Measurements from ENCODE around the gene MARK4. TPM values are rescaled to one million over a fixed set of nuclear protein-coding genes. Genes with fewer than 3 reads are reported as not detected.
A peak's percentile ranks its signal among the peaks of the same experiment; 100 is the strongest.

MARK4 gene
- total RNA-seq, result 10 to 100 TPM; 12.6 to 14.9 TPM

DNA sequence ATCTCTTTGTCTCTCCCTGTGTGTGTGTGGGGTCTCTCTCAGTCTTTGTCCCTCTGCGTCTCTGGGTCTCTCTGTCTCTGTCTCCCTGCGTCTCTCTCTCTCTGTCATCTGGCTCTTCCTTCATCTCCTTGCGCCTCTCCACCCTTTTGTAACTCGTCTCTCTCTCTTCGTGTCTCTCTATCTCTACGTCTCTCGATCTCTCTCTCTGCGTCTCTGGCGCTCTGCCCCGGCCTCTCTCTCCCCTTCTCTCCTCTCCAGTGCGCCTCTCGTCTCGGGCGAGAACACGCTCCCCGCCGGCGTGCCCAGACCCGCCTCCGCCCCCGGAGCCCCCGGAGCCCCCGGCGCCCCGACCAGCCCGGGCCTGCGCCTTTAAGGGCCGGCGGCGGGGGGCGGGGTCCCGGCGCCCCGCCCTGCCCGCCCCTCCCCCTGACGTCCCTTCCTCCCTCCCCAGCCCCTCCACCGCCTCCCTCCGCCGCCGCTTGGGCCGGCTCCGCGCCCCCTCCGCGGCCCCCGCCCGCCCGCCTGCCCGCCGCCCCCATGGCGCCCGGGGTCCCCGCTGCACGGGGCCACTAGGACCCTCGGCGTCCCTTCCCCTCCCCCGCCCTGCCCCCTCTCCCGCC is at the start of gene MARK4:
MARK4 (plus strand) TSS at position 440 of the 620 bp plus-strand sequence. CDS start 318 bp downstream, outside the sequence.
- no peaks in the 10 kb centered on the region for H3K36me3 Mint-ChIP-seq
- H3K27me3 Mint-ChIP-seq, result peaks cover 4% of the 10 kb centered on the region
- peaks cover 23% of the 10 kb centered on the region for H3K4me1 Mint-ChIP-seq
- H3K9me3 Mint-ChIP-seq, result no peaks in the 10 kb centered on the region
- H3K4me3 Mint-ChIP-seq, result peak within 1 kb of the TSS; percentile 83
- DNase-seq, result peak; percentile 61
- peak within 1 kb of the TSS; percentile 25 for H3K27ac Mint-ChIP-seq

DNA sequence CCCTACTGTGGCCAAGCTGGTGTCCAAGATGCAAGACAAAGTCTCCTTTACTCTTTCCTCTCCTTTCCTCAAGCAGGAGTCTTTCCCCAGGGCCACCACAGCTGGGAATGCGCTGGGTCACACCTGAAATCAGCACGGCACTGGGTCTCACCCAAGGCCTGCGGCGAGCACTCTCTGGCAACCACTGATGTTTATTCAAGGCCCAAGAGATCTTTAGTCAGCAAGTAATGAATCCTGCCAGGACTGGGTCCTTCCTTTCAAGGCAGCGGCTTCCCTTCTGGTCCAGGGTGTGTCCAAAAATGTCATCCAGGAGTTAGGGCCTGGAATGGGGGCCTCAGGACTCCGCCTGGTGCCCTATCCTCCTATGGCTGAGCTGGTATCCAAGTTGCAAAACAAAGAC is 48.4 kb upstream of the MARK4 start:
- Mint-ChIP-seq H3K27me3 (no peaks in the 10 kb centered on the region), H3K9me3 (no peaks in the 10 kb centered on the region), H3K36me3 (no peaks in the 10 kb centered on the region), H3K4me3 (no peak overlapping the region), H3K4me1 (no peaks in the 10 kb centered on the region), H3K27ac (no peak overlapping the region)
- no peak for DNase-seq

DNA sequence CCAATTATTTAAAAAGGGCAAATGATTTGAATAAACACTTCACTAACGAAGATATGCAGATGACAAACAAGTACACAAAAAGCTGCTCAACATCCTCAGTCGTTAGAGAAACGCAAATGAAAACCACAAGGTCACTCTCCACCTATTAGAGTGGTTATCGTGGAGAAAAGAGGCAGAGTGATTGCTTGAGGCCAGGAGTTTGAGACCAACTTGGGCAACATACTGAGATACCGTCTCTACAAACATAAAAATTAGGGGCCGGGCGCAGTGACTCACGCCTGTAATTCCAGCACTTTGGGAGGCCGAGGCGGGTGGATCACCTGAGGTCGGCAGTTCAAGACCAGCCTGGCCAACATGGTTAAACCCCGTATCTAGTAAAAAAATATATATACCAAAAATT is 45.3 kb upstream of the MARK4 start:
- Mint-ChIP-seq H3K27ac (no peak overlapping the region), H3K4me1 (no peaks in the 10 kb centered on the region), H3K9me3 (no peaks in the 10 kb centered on the region), H3K4me3 (no peak overlapping the region), H3K36me3 (no peaks in the 10 kb centered on the region), H3K27me3 (peaks cover 2% of the 10 kb centered on the region)
- DNase-seq, result no peak

- Mint-ChIP-seq H3K36me3 (no peaks in the 10 kb centered on the region), H3K9me3 (no peaks in the 10 kb centered on the region), H3K4me1 (peaks cover 2% of the 10 kb centered on the region), H3K4me3 (no peak overlapping the region), H3K27ac (no peak overlapping the region), H3K27me3 (peaks cover 7% of the 10 kb centered on the region)
- DNase-seq, result no peak
These were observed 44.7 kb upstream of the MARK4 start for GRCh38 chr19:45206328-45206727.

- H3K4me3 Mint-ChIP-seq, result no peak overlapping the region
- DNase-seq, result no peak
These were observed 39.2 kb upstream of the MARK4 start for GRCh38 chr19:45211751-45212381.

DNA sequence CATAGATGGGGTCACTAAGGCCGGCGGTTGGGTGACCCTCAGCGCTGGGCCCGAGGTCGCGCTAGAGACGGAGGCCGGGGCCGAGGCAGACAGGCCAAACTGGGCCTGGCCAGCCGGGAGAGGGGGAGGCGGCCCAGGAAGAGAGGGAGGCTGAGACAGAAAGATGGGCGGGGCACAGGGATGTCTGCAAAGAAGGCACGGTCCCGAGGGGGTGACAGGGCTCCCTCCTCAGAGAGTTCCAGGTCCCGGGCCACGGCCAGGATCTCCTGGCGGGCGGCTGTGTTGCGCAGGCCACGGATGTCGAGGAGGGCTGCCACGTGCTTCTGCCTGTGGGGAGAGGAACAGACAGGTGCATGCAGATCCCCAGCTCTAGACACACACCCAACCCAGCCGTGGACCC is 38.0 kb upstream of the MARK4 start:
- no peak overlapping the region for H3K27ac Mint-ChIP-seq
- no peaks in the 10 kb centered on the region for H3K9me3 Mint-ChIP-seq
- DNase-seq, result no peak
- H3K4me1 Mint-ChIP-seq, result peaks cover 5% of the 10 kb centered on the region
- H3K36me3 Mint-ChIP-seq, result no peaks in the 10 kb centered on the region
- H3K4me3 Mint-ChIP-seq, result no peak overlapping the region
- H3K27me3 Mint-ChIP-seq, result peaks cover 64% of the 10 kb centered on the region

More at GRCh38 chr19:45211751-45212381, 39.2 kb upstream of the MARK4 start:
- Mint-ChIP-seq H3K27ac (no peak overlapping the region), H3K9me3 (no peaks in the 10 kb centered on the region), H3K27me3 (peaks cover 54% of the 10 kb centered on the region), H3K36me3 (no peaks in the 10 kb centered on the region), H3K4me1 (peaks cover 5% of the 10 kb centered on the region)

DNA sequence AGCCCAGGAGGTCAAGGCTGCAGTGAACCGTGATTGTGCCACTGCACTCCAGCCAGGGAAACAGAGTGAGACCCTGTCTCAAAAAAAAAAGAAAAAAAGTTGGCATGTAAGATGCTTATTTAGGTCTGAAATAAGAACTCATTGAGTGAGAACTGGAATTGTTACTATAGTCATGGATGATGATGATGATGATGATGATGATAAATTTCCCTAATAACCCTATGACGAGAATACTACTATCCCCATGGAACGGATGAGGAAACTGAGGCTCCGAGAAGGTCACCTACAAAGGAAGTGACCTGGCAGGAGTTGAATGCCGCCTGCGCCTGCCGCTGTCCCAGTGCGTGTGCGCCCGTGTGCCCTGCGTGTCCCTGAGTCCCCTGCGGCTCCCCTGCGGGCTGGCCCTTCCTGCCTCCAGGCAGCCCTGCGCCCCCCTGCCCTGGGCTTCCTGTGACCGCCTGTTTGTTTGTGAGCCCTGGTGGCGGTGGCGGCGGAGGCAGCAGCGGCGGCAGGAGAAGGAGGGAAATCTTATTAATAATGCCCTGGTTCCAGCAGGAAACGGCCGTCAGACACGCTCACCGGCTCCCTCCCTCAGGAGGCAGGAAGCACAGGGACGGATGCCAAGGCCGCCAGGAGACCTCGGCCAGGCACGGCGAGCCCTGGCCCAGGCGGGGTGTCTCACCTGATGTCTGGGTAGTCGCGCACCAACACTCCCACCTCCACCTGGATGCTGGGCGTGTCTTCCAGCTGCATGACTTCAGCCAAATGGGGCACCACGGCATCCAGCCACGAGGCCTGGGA is 35.5 kb upstream of the MARK4 start:
- H3K4me3 Mint-ChIP-seq, result no peak overlapping the region
- DNase-seq, result no peak
- peaks cover 5% of the 10 kb centered on the region for H3K4me1 Mint-ChIP-seq
- no peak overlapping the region for H3K27ac Mint-ChIP-seq
- no peaks in the 10 kb centered on the region for H3K36me3 Mint-ChIP-seq
- H3K27me3 Mint-ChIP-seq, result peaks cover 81% of the 10 kb centered on the region
- no peaks in the 10 kb centered on the region for H3K9me3 Mint-ChIP-seq

- Mint-ChIP-seq H3K36me3 (no peaks in the 10 kb centered on the region), H3K4me3 (no peak overlapping the region), H3K27me3 (peaks cover 74% of the 10 kb centered on the region), H3K4me1 (peaks cover 1% of the 10 kb centered on the region), H3K9me3 (no peaks in the 10 kb centered on the region), H3K27ac (no peak overlapping the region)
- DNase-seq, result no peak
These were observed 34.4 kb upstream of the MARK4 start for GRCh38 chr19:45216667-45217066.

DNA sequence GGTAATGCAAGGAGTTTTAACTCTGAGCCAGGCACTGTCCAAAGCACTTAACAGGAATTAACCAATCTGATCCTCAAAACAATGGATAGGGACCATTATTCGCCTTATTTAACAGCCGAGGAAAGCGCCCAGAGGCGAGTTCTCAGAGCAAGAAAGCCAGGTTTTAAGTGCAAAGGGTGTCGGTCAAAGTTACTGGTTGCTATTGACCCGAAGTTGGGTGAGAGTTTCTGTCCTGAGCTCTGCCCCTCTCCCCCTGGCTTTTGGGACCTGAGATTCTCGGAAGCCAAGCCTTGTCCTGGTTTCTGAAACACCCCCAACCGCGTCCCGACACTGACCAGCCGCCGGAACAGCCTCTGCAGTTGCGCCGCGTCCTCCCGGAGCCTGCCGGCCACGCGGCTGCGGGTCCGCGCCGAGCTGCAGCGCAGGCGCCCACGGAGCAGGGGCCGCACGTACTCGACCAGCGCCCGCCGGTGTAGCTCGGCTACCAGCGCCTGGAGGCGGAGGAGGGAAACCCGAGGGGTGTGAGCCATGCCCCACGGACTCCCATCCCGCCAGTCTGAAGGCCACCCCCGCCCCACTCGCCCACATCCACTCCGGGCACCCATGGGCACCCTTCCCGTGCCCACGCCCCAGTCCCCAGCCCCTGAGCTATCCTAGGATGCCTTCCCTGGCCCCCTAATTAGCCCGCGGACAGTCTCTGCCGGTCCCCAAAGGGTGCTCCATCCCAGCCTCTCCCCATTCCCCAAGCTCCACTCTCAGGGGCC is 33.7 kb upstream of the MARK4 start:
- Mint-ChIP-seq H3K4me3 (no peak overlapping the region), H3K36me3 (no peaks in the 10 kb centered on the region), H3K4me1 (peaks cover 1% of the 10 kb centered on the region), H3K27ac (no peak overlapping the region), H3K9me3 (no peaks in the 10 kb centered on the region), H3K27me3 (peaks cover 72% of the 10 kb centered on the region)
- no peak for DNase-seq

GRCh38 chr19:45217957-45218334 is 33.1 kb upstream of the MARK4 start:
- Mint-ChIP-seq H3K27ac (no peak overlapping the region), H3K4me3 (no peak overlapping the region), H3K27me3 (peaks cover 71% of the 10 kb centered on the region), H3K4me1 (peaks cover 1% of the 10 kb centered on the region), H3K36me3 (no peaks in the 10 kb centered on the region), H3K9me3 (no peaks in the 10 kb centered on the region)
- no peak for DNase-seq

DNA sequence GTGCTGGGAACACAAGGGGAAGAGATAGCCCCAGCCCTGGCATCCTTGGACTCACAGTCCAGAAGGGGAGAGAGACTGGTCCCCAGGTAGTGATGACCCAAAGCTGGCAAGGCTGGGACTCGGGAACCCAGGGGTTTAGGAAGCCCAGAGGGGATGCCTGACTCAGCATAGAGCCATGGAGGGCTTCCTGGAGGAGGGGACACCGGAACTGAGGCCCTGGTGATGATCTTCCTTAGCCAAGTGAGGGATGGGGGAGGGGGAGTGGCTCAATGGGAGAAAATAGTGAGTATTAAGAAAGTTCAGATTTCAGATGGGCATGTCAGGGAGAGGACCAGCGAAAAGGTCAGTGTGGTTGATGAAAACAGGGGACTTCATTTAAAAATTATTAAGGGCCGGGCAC is 32.6 kb upstream of the MARK4 start:
- Mint-ChIP-seq H3K4me3 (no peak overlapping the region), H3K36me3 (no peaks in the 10 kb centered on the region), H3K27ac (no peak overlapping the region), H3K9me3 (no peaks in the 10 kb centered on the region), H3K4me1 (peaks cover 1% of the 10 kb centered on the region), H3K27me3 (peaks cover 68% of the 10 kb centered on the region)
- no peak for DNase-seq

DNA sequence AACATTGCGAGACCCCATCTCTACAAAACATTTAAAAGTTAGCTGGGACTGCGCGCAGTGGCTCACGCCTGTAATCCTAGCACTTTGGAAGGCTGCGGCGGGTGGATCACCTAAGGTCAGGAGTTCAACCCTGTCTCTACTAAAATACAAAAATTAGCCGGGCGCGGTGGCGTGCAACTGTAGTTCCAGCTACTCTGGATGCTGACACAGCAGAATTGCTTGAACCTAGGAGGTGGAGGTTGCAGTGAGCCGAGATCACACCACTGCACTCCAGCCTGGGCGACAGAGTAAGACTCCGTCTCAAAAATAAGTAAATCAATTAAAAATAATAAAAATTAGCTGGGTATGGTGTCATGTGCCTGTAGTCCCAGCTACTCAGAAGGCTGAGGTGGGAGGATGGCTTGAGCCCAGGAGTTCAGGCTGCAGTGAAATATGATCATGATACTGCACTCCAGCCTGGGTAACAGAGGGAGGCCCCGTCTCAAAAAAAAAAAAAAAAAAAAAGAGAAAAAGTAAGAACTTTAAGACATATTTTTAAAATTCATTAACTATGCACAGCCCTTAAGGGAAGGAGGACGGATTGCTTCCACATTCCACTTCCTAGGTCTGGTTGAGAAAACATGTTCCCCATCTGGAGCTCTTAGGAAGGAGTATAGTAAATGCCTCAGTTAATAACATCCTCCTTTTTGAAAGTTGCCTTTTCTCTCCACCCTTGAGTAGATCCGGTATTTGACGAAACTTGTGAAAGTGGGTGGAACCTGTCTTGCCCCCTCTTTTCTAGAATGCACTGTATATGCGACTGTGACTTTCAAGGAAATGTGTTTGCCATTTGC is 31.9 kb upstream of the MARK4 start:
- no peak for DNase-seq
- peaks cover 66% of the 10 kb centered on the region for H3K27me3 Mint-ChIP-seq
- no peak overlapping the region for H3K4me3 Mint-ChIP-seq
- H3K27ac Mint-ChIP-seq, result no peak overlapping the region
- H3K36me3 Mint-ChIP-seq, result no peaks in the 10 kb centered on the region
- H3K4me1 Mint-ChIP-seq, result peaks cover 1% of the 10 kb centered on the region
- H3K9me3 Mint-ChIP-seq, result no peaks in the 10 kb centered on the region

- H3K36me3 Mint-ChIP-seq, result no peaks in the 10 kb centered on the region
- no peaks in the 10 kb centered on the region for H3K4me1 Mint-ChIP-seq
- H3K27me3 Mint-ChIP-seq, result peaks cover 42% of the 10 kb centered on the region
- no peak overlapping the region for H3K4me3 Mint-ChIP-seq
- no peaks in the 10 kb centered on the region for H3K9me3 Mint-ChIP-seq
- no peak overlapping the region for H3K27ac Mint-ChIP-seq
- no peak for DNase-seq
These were observed 28.3 kb upstream of the MARK4 start for GRCh38 chr19:45222724-45223123.

GRCh38 chr19:45223879-45224278 is 27.2 kb upstream of the MARK4 start:
- no peak for DNase-seq
- Mint-ChIP-seq H3K4me3 (no peak overlapping the region), H3K27me3 (peaks cover 30% of the 10 kb centered on the region), H3K36me3 (no peaks in the 10 kb centered on the region), H3K4me1 (no peaks in the 10 kb centered on the region), H3K27ac (no peak overlapping the region), H3K9me3 (no peaks in the 10 kb centered on the region)

All from activated naive CD8-positive, alpha-beta T cell treated with anti-CD3 and anti-CD28 coated beads for 36 hours (primary cell).